Measurements from ENCODE around the gene TBC1D7. TPM values are rescaled to one million over a fixed set of nuclear protein-coding genes. Genes with fewer than 3 reads are reported as not detected.

The TBC1D7 gene
- total and polyA plus RNA-seq, 10 of the 15 experiments (the other 5 are each of a cell fraction or from before 2014, with no cell fraction given), result 20.1 to 65.9 (median 31.3) TPM

- TF ChIP-seq RELB (IDR thresholded peaks at IDR 0.05; ENCODE audit: low read depth) (peak; percentile 97), FOS (IDR thresholded peaks at IDR 0.05; ENCODE audit: borderline replicate concordance, extremely low read depth, insufficient read length) (no peak), TCF12 (IDR thresholded peaks at IDR 0.05; ENCODE audit: low read depth, low read length) (peak; percentile 79), TCF3 (IDR thresholded peaks at IDR 0.05; ENCODE audit: borderline replicate concordance, insufficient read depth, low read depth, low read length) (peak; percentile 86; the same call in 1 of the 2 replicates), BCLAF1 (IDR thresholded peaks at IDR 0.05) (no peak), STAT1 (conservative IDR thresholded peaks at IDR 0.05) (no peak; the same call in 1 of the 2 replicates), USF1 (IDR thresholded peaks at IDR 0.05; ENCODE audit: borderline replicate concordance, extremely low read length, insufficient read depth, low read depth, low read length) (no peak), IRF4 (IDR thresholded peaks at IDR 0.05; ENCODE audit: low read depth, low read length) (peak; percentile 82; the same call in 1 of the 2 replicates), PML (IDR thresholded peaks at IDR 0.05; ENCODE audit: low read length) (no peak), POLR2AphosphoS2 (IDR thresholded peaks at IDR 0.05; ENCODE audit: low read depth, low read length) (no peak), ZBTB40 (IDR thresholded peaks at IDR 0.05; ENCODE audit: borderline replicate concordance) (peak; percentile 21; the same call in 1 of the 2 replicates), CBX3 (IDR thresholded peaks at IDR 0.05; ENCODE audit: borderline replicate concordance, low read depth) (no peak), ZBTB4 (CRISPR knock-in tag; IDR thresholded peaks at IDR 0.05) (no peak), NRF1 (conservative IDR thresholded peaks at IDR 0.05; ENCODE audit: low read depth, low read length) (no peak), FOXK2 (IDR thresholded peaks at IDR 0.05) (no peak; the same call in 1 of the 2 replicates), IKZF2 (IDR thresholded peaks at IDR 0.05) (peak; percentile 97), MYB (IDR thresholded peaks at IDR 0.05; ENCODE audit: borderline replicate concordance, low read depth, low read length) (no peak)
Observed at GRCh38 chr6:13375360-13375878, 47.1 kb upstream of the TBC1D7 start (continued).

Measured in GM12878 (cell line).